HG03064 (cell line): ENCODE data around the gene C22orf42.
"Not testable (repeated sequence)": the region's sequence is repeated elsewhere in the genome, so short reads cannot be mapped to it uniquely, and the experiment has no call there.

Experiments
- ATAC-seq: cut with Tn5 transposase; IDR thresholded peaks from one replicate; pipeline ENCODE4 v1.9.1; 2021; ENCODE audit warnings: low read depth; ENCODE audit not compliant: unreplicated experiment

Gene C22orf42, protein sequence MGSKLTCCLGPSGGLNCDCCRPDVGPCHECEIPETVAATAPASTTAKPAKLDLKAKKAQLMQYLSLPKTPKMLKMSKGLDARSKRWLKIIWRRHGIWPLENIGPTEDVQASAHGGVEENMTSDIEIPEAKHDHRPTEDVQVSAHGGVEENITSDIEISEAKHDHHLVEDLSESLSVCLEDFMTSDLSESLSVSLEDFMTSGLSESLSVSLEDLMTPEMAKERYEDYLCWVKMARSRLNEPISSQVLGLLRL

GRCh38 chr22:32158712-32159533 is at the start of gene C22orf42:
TSS of gene C22orf42 (minus strand) at chr22:32159303. CDS start at chr22:32159215, 88 bp downstream.
- no peak for ATAC-seq

DNA sequence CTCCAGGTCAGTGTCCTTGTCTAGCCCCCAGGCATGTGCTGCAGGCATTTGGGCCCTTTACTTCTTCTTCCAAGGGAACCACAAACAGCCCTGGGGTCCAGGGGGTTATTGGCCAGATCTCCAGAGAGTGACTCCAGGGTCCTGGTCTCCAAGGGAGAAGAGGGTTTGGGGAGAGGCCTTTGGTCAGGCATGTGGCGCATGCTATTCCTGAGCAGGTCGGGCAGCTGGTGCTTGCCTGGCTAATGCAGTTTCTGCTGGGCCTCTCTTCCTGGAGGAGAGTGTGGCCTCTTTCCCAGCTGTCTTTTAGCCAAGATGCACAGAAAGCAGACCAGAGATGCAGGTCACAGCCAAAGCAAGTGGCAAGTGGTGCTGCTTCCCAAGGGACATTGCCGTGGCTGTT is 49.6 kb upstream of the C22orf42 start:
- no peak for ATAC-seq

- no peak for ATAC-seq
Measured at GRCh38 chr22:32207971-32208480, 48.9 kb upstream of the C22orf42 start.

GRCh38 chr22:32206774-32207758 is 48.0 kb upstream of the C22orf42 start:
- no peak for ATAC-seq

DNA sequence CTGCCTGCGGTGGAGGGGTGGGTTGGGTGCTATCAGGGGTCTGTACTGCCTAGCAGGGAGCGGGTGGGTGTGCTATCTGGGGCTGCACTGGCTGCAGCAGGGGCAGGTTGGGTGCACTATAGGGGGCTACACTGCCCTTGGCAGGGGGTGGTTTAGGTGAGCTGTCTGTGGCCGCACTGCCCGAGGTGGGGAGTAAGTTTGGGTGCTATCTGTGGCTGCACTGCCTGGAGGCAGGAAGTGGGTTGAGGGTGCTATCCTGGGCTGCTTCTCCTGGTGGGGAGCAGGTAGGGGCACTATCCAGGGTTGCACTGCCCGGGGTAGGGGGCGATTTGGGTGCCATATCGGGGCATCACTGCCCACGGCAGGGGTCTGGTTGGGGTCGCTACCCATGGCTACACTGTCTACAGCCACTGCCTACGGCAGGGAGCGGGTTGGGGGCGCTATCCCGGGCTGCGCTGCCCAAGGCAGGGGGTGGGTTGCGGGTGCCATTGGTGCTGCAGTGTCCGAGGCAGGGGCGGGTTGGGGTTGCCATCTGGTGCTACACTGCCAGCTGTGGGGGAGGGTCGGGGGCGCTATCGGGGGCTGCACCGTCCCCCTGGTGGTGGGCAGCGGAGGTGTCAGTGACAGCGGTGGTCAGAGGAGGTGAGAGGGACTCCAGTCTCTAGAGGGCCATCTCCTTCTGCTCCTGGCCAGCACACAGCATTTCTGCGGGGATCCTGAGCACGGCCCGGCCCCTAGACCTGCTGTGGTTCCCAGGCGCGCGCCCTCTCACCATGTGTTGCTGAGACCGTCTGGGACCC is 47.1 kb upstream of the C22orf42 start:
- ATAC-seq, result no peak

GRCh38 chr22:32204856-32205722 is 46.0 kb upstream of the C22orf42 start, which contains the start of gene RFPL2:
TSS of gene RFPL2 (minus strand) at chr22:32205073. CDS start at chr22:32202451, 2,622 bp downstream.
- no peak for ATAC-seq

DNA sequence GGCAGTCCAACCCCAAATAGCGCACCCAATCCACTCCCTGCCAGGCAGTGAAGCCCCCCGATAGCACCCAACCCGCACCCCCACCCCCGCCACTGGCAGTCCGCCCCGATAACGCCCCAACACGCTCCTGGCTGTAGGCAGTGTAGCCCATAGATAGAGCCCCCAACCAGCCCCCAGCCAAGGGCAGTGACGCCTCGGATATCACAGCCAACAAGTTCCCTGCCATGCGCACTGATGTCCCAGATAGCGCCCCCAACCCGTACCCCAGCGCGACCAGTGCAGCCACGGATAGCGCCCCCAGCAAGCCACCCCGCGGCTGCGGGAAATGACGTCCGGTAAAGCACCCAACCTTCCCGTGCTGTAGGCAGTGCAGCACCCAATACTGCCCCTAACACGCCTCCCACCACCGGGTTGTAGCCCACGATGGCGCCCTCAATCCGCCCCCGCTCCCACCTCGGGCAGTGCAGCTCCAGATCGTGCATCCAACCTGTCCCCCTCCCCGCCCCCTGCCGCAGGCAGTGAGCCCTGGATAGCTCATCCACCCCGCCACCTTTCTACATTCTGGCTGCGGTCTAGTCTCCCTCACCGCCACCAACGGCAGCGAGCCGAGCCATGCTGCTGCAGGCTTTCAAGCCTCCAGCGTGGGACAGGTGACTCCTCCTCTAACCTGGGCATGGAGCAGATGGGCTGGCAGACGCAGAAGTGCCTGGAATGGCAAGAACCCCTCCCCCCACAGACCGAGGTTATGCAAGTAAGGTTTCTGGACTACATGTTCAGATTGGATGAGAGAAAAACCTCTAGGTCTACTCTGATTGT is 45.1 kb upstream of the C22orf42 start:
- ATAC-seq, result no peak

DNA sequence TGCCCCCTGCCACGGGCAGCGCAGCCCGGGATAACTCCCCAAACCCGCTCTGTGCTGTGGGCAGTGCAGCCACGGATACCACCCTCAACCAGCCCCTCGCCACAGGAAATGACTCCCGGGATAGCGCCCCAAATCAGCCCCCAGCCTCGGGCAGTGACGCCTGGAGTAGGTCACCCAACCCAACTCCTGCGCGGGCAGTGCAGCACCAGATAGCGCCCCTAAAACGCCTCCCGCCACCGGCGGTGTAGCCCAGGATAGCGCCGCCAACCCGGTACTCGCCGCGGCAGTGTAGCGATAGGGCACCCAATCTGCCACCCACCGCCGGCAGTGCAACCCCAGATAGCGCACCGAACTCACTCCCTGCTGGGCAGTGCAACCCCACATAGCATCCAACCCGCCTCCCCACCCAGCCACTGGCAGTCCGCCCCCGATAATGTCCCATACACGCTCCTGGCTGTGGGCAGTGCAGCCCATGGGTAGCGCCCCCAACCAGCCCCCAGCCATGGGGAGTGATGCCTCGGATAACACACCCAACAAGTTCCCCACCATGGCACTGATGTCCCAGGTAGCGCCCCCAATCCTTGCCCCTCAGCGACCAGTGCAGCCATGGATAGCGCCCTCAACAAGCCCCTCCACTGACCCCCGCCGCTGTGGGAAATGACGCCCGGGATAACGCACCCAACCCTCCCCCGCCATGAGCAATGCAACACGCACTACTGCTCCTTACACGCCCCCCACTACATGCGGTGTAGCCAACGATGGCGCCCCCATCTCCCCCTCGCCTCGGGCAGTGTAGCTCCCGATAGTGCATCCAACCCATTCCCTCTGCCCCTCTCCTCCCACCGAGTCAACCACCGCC is 44.3 kb upstream of the C22orf42 start:
- ATAC-seq, result no peak

DNA sequence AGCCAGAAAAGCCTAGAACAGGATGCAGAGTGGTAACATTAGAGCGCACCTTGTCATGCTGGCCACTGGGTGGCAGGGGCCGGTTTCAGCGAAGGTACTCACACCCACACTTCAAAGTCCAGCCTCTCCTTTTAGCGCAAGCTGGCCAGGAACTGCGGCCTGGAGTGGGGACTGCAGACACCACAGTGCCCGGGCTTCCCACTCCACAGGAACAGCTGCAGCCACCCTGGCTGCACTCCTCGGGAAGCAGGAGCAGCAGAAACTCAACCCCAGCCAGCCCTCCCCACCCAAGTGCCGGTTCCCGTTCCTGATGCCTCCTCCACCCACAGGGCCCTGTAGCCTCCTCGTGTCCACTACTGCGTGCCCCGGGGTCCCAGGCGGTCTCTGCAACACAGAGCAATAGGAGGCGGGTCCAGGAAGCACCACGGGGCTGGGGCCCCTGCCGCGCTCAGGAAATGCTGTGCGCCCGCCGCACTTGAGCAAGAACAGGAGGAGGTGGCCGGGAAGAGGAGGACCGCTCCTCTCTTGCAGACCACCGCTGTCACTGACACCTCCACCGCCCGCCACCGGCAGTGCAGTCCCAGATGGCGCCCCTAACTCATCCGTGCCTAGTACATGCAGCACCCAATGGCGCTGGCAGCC is 43.6 kb upstream of the C22orf42 start:
- no peak for ATAC-seq

GRCh38 chr22:32202161-32202538 is 43.0 kb upstream of the C22orf42 start:
- ATAC-seq, result no peak

DNA sequence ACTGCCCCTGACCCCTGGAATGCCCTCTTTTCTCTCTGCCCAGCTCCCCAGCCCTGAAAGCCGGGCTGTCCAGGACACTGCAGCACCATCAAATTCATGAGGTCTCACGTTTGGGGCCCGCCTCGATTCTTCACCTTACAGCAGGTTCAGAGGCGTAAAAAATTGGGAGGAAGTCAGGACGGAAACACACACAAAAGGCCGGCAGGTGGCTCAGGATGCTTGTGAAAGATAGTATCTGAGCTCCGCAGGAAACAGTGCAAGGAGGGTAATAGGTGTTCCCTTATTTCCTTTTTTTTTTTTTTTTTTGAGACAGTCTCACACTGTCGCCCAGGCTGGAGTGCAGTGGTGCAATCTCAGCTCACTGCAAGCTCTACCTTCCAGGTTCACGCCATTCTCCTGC is 41.6 kb upstream of the C22orf42 start:
- no peak for ATAC-seq

DNA sequence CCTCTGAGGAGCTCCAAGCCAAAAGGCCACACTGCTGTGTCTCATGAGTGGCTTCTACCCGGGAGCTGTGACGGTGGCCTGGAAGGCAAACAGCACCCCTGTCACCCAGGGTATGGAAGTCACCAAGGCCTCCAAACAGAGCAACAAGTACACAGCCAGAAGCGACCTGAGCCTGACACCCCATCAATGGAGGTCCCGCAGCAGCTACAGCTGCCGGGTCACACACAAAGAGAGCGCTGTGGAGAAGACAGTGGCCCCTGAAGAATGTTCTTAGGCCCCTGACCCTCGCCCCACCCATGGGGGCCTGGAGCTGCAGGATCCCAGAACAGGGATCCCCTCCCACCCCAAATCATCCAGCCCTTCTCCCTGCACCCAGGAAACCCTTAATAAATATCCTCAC is 40.9 kb upstream of the C22orf42 start:
- ATAC-seq, result no peak

DNA sequence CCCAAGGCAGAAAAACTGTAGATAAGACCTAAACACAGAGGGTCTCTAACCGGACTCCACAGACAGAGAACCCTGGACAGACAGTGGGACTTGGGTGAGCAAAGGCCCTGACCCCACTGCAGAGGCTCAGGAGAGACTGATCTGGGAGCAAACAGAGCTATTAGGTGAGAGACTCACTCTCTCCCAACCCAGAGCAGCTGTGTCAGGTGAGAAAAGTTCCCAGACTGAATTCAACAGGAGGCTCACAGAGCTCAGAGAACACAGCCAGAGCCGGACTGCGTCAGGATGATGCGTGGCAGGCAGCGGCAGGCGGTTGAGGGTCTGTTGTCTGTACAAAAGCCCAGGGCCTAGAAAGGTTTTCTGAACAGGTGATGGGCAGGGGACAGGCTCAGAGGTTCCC is 40.2 kb upstream of the C22orf42 start:
- no peak for ATAC-seq

GRCh38 chr22:32197553-32198226 is 38.6 kb upstream of the C22orf42 start:
- not testable (repeated sequence) for ATAC-seq

DNA sequence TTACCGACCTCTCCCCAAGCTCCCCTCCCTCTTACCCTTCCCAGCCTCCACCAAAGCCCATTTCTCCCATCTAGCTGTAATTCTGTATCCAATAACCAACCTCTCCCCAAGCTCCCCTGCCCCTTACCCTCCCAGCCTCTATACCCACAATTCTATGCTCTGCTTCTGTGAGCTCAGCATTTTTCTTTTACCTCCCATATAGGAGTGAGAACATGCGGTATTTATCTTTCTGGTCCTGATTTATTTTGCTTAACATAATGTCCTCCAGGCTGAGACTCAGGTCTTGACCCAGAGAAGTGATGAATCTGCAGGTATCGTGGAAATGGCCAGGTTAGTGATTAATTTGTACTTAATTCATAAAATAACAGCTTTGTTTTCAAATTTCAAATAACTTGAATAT is 36.8 kb upstream of the C22orf42 start:
- not testable (repeated sequence) for ATAC-seq

- ATAC-seq, result not testable (repeated sequence)
Measured at GRCh38 chr22:32193346-32193745, 34.2 kb upstream of the C22orf42 start.
